Nasal cavity respiratory epithelium epithelial cell of viscerocranial mucosa (primary cell): ENCODE measurements around the gene UBA52. TPM values are rescaled to one million over a fixed set of nuclear protein-coding genes. Genes with fewer than 3 reads are reported as not detected.

Experiments
- total RNA-seq: library from RNA; depleted of rRNA; stranded (reverse); fragments of >200 nt; gene quantifications from 2 replicates; pipeline ENCODE4 v1.2.3, GENCODE V29; 2014

UBA52 gene
- total RNA-seq, result 608 and 661 TPM in 2 replicates

GRCh38 chr19:18571564-18572344 is at the start of gene UBA52:
Gene UBA52 (plus strand): TSS chr19:18571857. CDS start chr19:18573301, 1,444 bp downstream.

GRCh38 chr19:18542941-18543813 is 28.5 kb upstream of the UBA52 start, which contains the start of gene FKBP8:
Gene FKBP8 (minus strand): TSS chr19:18543573. CDS start chr19:18541970, 1,603 bp downstream.

GRCh38 chr19:18557411-18558201 is 14.1 kb upstream of the UBA52 start, which contains the start of gene KXD1:
Gene KXD1 (plus strand): TSS chr19:18557870. CDS start chr19:18562057, 4,187 bp downstream.

GRCh38 chr19:18588611-18589379 is 17.1 kb downstream of the UBA52 start, which contains the start of gene REX1BD:
Gene REX1BD (plus strand): TSS chr19:18588798. CDS start chr19:18588802, 4 bp downstream.

GRCh38 chr19:18606281-18607225 is 34.9 kb downstream of the UBA52 start, which contains the start of gene CRLF1:
Gene CRLF1 (minus strand): TSS chr19:18606799. CDS start chr19:18606656, 143 bp downstream.

GRCh38 chr19:18612772-18613588 is 41.3 kb downstream of the UBA52 start, which contains the start of gene TMEM59L:
Gene TMEM59L (plus strand): TSS chr19:18612870. CDS start chr19:18612959, 89 bp downstream.

Other genes with a start within 250 kb of the UBA52 start
- 114 and 182 TPM in 2 replicates for gene LSM4, start 248.8 kb upstream of the UBA52 start, total RNA-seq
- 15.3 and 17.4 TPM in 2 replicates for gene PGPEP1, start 231.3 kb upstream of the UBA52 start, total RNA-seq
- 172 and 183 TPM in 2 replicates for gene GDF15, start 185.7 kb upstream of the UBA52 start, total RNA-seq
- gene LRRC25, start 174.2 kb upstream of the UBA52 start, total RNA-seq, result 0.07 TPM in 1 of 2 replicates, not detected in the other
- 13.7 and 17.4 TPM in 2 replicates for gene SSBP4, start 152.5 kb upstream of the UBA52 start, total RNA-seq
- 18.8 and 40.4 TPM in 2 replicates for gene ISYNA1, start 133.7 kb upstream of the UBA52 start, total RNA-seq
- gene ELL, start 49.8 kb upstream of the UBA52 start, total RNA-seq, result 13.7 and 17.2 TPM in 2 replicates
- 163 and 204 TPM in 2 replicates for gene FKBP8, start 28.3 kb upstream of the UBA52 start, total RNA-seq
- gene KXD1, start 14.0 kb upstream of the UBA52 start, total RNA-seq, result 47.2 and 53.5 TPM in 2 replicates
- gene REX1BD, start 16.9 kb downstream of the UBA52 start, total RNA-seq, result 22.6 and 27.5 TPM in 2 replicates
- gene CRLF1, start 34.9 kb downstream of the UBA52 start, total RNA-seq, result 6.5 TPM in 1 of 2 replicates, not detected in the other
- gene TMEM59L, start 41.0 kb downstream of the UBA52 start, total RNA-seq, result 0.14 and 1.0 TPM in 2 replicates
- 6.5 and 10.1 TPM in 2 replicates for gene KLHL26, start 65.2 kb downstream of the UBA52 start, total RNA-seq
- gene CRTC1, start 111.8 kb downstream of the UBA52 start, total RNA-seq, result 1.0 and 1.9 TPM in 2 replicates
- gene COMP, start 219.4 kb downstream of the UBA52 start, total RNA-seq, result 0.07 TPM in 1 of 2 replicates, not detected in the other